Transverse colon (tissue), 4 donors: ENCODE measurements around the gene CCL4L2. TPM values are rescaled to one million over a fixed set of nuclear protein-coding genes. Genes with fewer than 3 reads are reported as not detected.
"Not testable (repeated sequence)": the region's sequence is repeated elsewhere in the genome, so short reads cannot be mapped to it uniquely, and the experiment has no call there.

ENCODE experiments used
- DNase-seq: peaks from one replicate; pipeline ENCODE4 v3.0.0-alpha.2; 2019
- H3K27ac ChIP-seq, 4 donors: fragments of 200-600 bp; sonication (generic); 2 replicates each; pipeline ENCODE4 v1.5.1; 2016 to 2018; ENCODE audit warnings: inconsistent platforms in 4 of 4
- H3K27me3 ChIP-seq: fragments of 200-600 bp; sonication (generic); 2 replicates; pipeline ENCODE4 v1.5.1; 2017; ENCODE audit warnings: inconsistent platforms
- H3K36me3 ChIP-seq, 4 donors: fragments of 200-600 bp; sonication (generic); 2 replicates each; pipeline ENCODE4 v1.5.1; 2017 to 2019; ENCODE audit warnings: inconsistent platforms in 4 of 4
- H3K4me1 ChIP-seq, 4 donors: fragments of 200-600 bp; sonication (generic); 2 replicates each; pipeline ENCODE4 v1.5.1; 2017 to 2020; ENCODE audit warnings: inconsistent platforms in 4 of 4
- H3K4me3 ChIP-seq, 4 donors: fragments of 200-600 bp; sonication (generic); 1 replicate in 1 of 4; 2 replicates in 3 of 4; pipeline versions ENCODE4 v1.5.1 to v1.6.1; 2017 to 2019; ENCODE audit warnings: inconsistent platforms in 4 of 4
- H3K9me3 ChIP-seq, 2 donors: fragments of 200-600 bp; sonication (generic); 2 replicates each; pipeline ENCODE4 v1.5.1; 2017 to 2019; ENCODE audit warnings: inconsistent platforms in 2 of 2
- CTCF ChIP-seq, 5 experiments: fragments of 200-600 bp in 3 of 5; fragments of 450-650 bp in 2 of 5; sonication (generic) in 3 of 5; IDR thresholded peaks; 1 replicate in 2 of 5; 2 replicates in 3 of 5; pipeline ENCODE4 v1.5.1; 2016 to 2017; ENCODE audit warnings: antibody characterized with exemption in 5 of 5, inconsistent platforms in 3 of 5, mild to moderate bottlenecking in 2 of 5, moderate library complexity in 1 of 5
- EP300 ChIP-seq: sonication (generic); formaldehyde crosslinking; IDR thresholded peaks from one replicate; pipeline ENCODE4 v1.6.1; 2017; ENCODE audit warnings: antibody characterized with exemption, low read depth
- POLR2A ChIP-seq: fragments of 450-650 bp; IDR thresholded peaks from one replicate; pipeline ENCODE4 v1.6.1; 2016; ENCODE audit warnings: antibody characterized with exemption, mild to moderate bottlenecking, moderate library complexity
- POLR2AphosphoS5 ChIP-seq, 3 donors: sonication (generic); formaldehyde crosslinking; IDR thresholded peaks; one replicate each; pipeline ENCODE4 v1.6.1; 2016; ENCODE audit warnings: antibody characterized with exemption in 3 of 3
- WGBS, 2 donors: methylation state at CpG; one replicate each; pipeline ENCODE4 v1.1.5; 2018; ENCODE audit warnings: low coverage in 1 of 2; 5-methylcytosine and 5-hydroxymethylcytosine counted together
- in situ Hi-C, 4 donors: fragments of 200-750 bp; cut with MboI; loops; one replicate each; pipeline versions ENCODE4 v1.15.0 to v1.15.1; 2017; ENCODE audit warnings: low sequenced_read_pairs in 3 of 4, low pct_ligation_motif_present in 1 of 4, low pct_unique_long_range_greater_than_20kb in 1 of 4
- intact Hi-C: fragments of 100-400 bp; cut with DNase I; formaldehyde crosslinking; loops from one replicate; pipeline ENCODE4 v1.15.1; 2023; ENCODE audit warnings: low total_unique reads
- total RNA-seq, 4 donors: library from RNA; depleted of rRNA; stranded (reverse); fragments of >200 nt; gene quantifications; one replicate each; pipeline ENCODE4 v1.1.0, GENCODE V29; 2016

Gene CCL4L2
- total RNA-seq, 4 donors from 2014 or later = 4.0 TPM; not detected in 2

GRCh38 chr17:36188891-36189306, 22.0 kb upstream of the CCL4L2 start:
- DNase-seq = peak; percentile 45
- WGBS, 2 donors = 49% methylated on average over 5 of the region's 7 CpGs; no CpG with 5 or more reads in 1 of the 2 donors
- in situ Hi-C loops = loop anchor here in 1 of 4 donors (5.0 kb wide), 1 partner anchor 77 kb away; no protein-coding TSS in a partner anchor

DNA sequence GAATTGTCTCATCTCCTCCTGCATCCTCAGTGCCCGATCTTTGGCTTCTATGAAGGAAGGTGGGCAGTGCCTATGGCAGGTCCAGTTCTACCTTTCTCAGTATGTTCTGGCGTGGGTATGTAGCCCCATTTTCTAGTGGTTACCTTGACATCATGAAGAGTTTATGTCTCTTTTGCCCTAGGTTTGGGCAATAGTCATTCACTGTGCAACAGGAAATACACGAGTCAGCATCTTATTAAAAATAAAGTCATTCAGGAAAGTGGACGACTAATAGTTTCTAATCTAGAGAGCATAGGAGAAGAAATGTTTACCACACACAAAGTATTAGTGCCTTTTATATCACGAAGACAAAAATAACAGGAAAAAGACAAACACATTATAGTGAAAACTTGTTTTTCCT, 20.9 kb upstream of the CCL4L2 start:
- in situ Hi-C loops = loop anchor here in 1 of 4 donors (5.0 kb wide), 1 partner anchor 78 kb away; no protein-coding TSS in a partner anchor
- H3K27ac ChIP-seq, H3K36me3 ChIP-seq, DNase-seq, H3K4me3 ChIP-seq, H3K27me3 ChIP-seq, intact Hi-C loops, H3K9me3 ChIP-seq: not testable (repeated sequence)
- H3K4me1 ChIP-seq = peaks cover 0 to 11% (median 2%) of the 10 kb centered on the region in 4 donors
- WGBS, 2 donors = 64 to 71% methylated on average over 4 to 5 of the region's 5 CpGs

More at GRCh38 chr17:36188891-36189306, 22.0 kb upstream of the CCL4L2 start:
- Histone ChIP-seq H3K4me3 (no peak overlapping the region), H3K27ac (peak overlapping the region; percentile 4 to 42 (median 32)), H3K9me3 (no peaks in the 10 kb centered on the region), H3K27me3 (peaks cover 11% of the 10 kb centered on the region), H3K36me3 (no peaks in the 10 kb centered on the region), H3K4me1 (peaks cover 0 to 22% (median 6%) of the 10 kb centered on the region in 4 donors)
- intact Hi-C loops = no loop called here
- no peak for TF ChIP-seq EP300
- no peak for TF ChIP-seq CTCF (IDR thresholded peaks at IDR 0.05)
- no peak for TF ChIP-seq POLR2AphosphoS5 (IDR thresholded peaks at IDR 0.05)
- no peak for TF ChIP-seq POLR2A

GRCh38 chr17:36190549-36191330, 20.1 kb upstream of the CCL4L2 start:
- intact Hi-C loops, H3K9me3 ChIP-seq, H3K36me3 ChIP-seq, H3K27me3 ChIP-seq, DNase-seq, H3K4me1 ChIP-seq, in situ Hi-C loops, H3K4me3 ChIP-seq: not testable (repeated sequence)
- WGBS, 2 donors = 71 to 93% methylated on average over 4 to 9 of the region's 9 CpGs
- H3K27ac ChIP-seq = peak overlapping the region in 1 of 4 donors; percentile 10

- in situ Hi-C loops (no loop called here), intact Hi-C loops (no loop called here)
- DNase-seq = no peak
- Histone ChIP-seq H3K36me3 (no peaks in the 10 kb centered on the region), H3K9me3 (no peaks in the 10 kb centered on the region), H3K4me1 (peaks cover 0 to 8% (median 0%) of the 10 kb centered on the region in 4 donors), H3K27ac (peak overlapping the region in 1 of 4 donors; percentile 24), H3K4me3 (no peak overlapping the region), H3K27me3 (peaks cover 5% of the 10 kb centered on the region)
- TF ChIP-seq EP300 (no peak), POLR2A (no peak), POLR2AphosphoS5 (IDR thresholded peaks at IDR 0.05) (no peak), CTCF (IDR thresholded peaks at IDR 0.05) (no peak)
- 17 to 31% methylated on average over 1 of the region's 1 CpG for WGBS, 2 donors
Measured at GRCh38 chr17:36193216-36193775, 17.6 kb upstream of the CCL4L2 start.

- DNase-seq, H3K4me1 ChIP-seq, intact Hi-C loops, H3K36me3 ChIP-seq, in situ Hi-C loops, H3K4me3 ChIP-seq, H3K9me3 ChIP-seq, H3K27ac ChIP-seq: not testable (repeated sequence)
- peaks cover 11% of the 10 kb centered on the region for H3K27me3 ChIP-seq
- WGBS, 2 donors = 90 to 97% methylated on average over 5 to 6 of the region's 8 CpGs
Measured at GRCh38 chr17:36194147-36194831, 16.6 kb upstream of the CCL4L2 start.

DNA sequence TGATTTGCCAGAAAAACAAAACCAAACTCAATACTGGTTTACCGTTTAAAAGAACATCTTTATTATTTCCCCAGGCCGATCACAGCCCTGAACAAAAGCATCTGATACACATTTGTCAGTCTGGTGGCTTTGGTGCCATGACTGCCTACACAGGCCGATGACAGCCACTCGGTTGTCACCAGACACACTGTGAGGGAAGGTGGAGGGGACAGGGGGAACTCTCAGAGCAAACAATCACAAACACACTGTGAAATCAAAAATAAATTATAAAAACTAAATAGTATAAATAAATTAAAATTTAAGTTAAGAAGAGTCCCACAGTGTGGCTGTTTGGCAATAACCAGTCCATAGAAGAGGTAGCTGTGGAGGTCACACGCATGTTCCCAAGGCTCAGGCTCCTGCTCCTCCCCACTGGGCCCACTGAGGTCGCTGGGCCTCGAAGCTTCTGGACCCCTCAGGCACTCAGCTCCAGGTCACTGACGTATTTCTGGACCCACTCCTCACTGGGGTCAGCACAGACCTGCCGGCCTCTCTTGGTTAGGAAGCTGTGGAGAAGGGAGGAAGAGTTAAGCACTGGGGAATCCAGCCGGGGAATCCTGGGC, 15.9 kb upstream of the CCL4L2 start:
- DNase-seq, intact Hi-C loops, H3K9me3 ChIP-seq, H3K4me3 ChIP-seq, H3K36me3 ChIP-seq, H3K4me1 ChIP-seq, in situ Hi-C loops: not testable (repeated sequence)
- WGBS, 2 donors = 90 to 95% methylated on average over 7 to 9 of the region's 10 CpGs
- H3K27me3 ChIP-seq = peaks cover 11% of the 10 kb centered on the region
- peak overlapping the region in 1 of 4 donors; percentile 16 for H3K27ac ChIP-seq
